Uterus (tissue), 2 donors: ENCODE measurements around the gene SPEM3.

Experiments used
- CTCF ChIP-seq, 4 experiments: fragments of 200-600 bp in 2 of 4; fragments of 450-650 bp in 2 of 4; sonication (generic) in 2 of 4; IDR thresholded peaks; one replicate each; pipeline ENCODE4 v1.5.1; 2016 to 2019; ENCODE audit warnings: antibody characterized with exemption in 4 of 4, mild to moderate bottlenecking in 2 of 4, moderate library complexity in 1 of 4
- POLR2A ChIP-seq, 2 donors: fragments of 450-650 bp; IDR thresholded peaks; one replicate each; pipeline ENCODE4 v1.6.1; 2016; ENCODE audit warnings: antibody characterized with exemption in 2 of 2, mild to moderate bottlenecking in 1 of 2, moderate library complexity in 1 of 2

- TF ChIP-seq CTCF (IDR thresholded peaks at IDR 0.05) (no peak), POLR2A (IDR thresholded peaks at IDR 0.05) (no peak)
Measured at GRCh38 chr17:7435676-7436555, 7.3 kb downstream of the SPEM3 start.
